ENCODE results near the gene SLC9A3.
A peak's percentile ranks its signal among the peaks of the same experiment; 100 is the strongest.

The SLC9A3 gene

GRCh38 chr5:435961-436640 lies 88.1 kb downstream of the SLC9A3 start:
- H3K9me3 ChIP-seq (ENCODE audit: control insufficient read depth, insufficient read depth, low read depth, low read length): no peaks in the 10 kb centered on the region
- no peak overlapping the region for H3K4me3 ChIP-seq (ENCODE audit: low read depth, low read length)
- ChIA-PET CTCF (interaction anchor here (2.0 to 2.7 kb wide), 3 partner anchors 10 to 119 kb away, joined by 7 to 22 read pairs (median 15); no protein-coding TSS in a partner anchor), POLR2A (no interaction called here)
- H3K27ac ChIP-seq (ENCODE audit: extremely low read depth, low read depth, low read length): no peak overlapping the region
- H3K36me3 ChIP-seq (ENCODE audit: control insufficient read depth in 2 of 2, insufficient read depth in 1 of 2, low read length in 2 of 2): peaks cover 0 to 20% of the 10 kb centered on the region in 2 experiments; a peak in 2 of 3 replicates
- no peak for TF ChIP-seq ZNF426 (tag by site-specific recombination; IDR thresholded peaks at IDR 0.05)
- TF ChIP-seq OSR2 (tag by site-specific recombination; IDR thresholded peaks at IDR 0.05): no peak
- 0 out of 2 replicates have a peak, but pooled peaks have one; percentile 12 for TF ChIP-seq ZNF768 (tag by site-specific recombination; IDR thresholded peaks at IDR 0.05)
- TF ChIP-seq CTCF (tag by site-specific recombination; IDR thresholded peaks at IDR 0.05): peak; percentile 58
- TF ChIP-seq ZFP69B (tag by site-specific recombination; IDR thresholded peaks at IDR 0.05): 0 out of 2 replicates have a peak, but pooled peaks have one; percentile 30
- peak; percentile 16; the same call in 1 of the 2 replicates for TF ChIP-seq GLIS2 (tag by site-specific recombination; IDR thresholded peaks at IDR 0.05)
- no peaks in the 10 kb centered on the region for H3K4me1 ChIP-seq (ENCODE audit: control insufficient read depth, insufficient read depth, low read length)

GRCh38 chr5:435156-435790 lies 89.0 kb downstream of the SLC9A3 start:
- TF ChIP-seq ZNF18 (tag by site-specific recombination; IDR thresholded peaks at IDR 0.05) (no peak), CTCF (tag by site-specific recombination; IDR thresholded peaks at IDR 0.05) (no peak), ZNF707 (tag by site-specific recombination; IDR thresholded peaks at IDR 0.05) (no peak), ZNF785 (tag by site-specific recombination; IDR thresholded peaks at IDR 0.05) (no peak)

GRCh38 chr5:434443-435146 lies 89.7 kb downstream of the SLC9A3 start:
- Histone ChIP-seq H3K9me3 (ENCODE audit: control insufficient read depth, insufficient read depth, low read depth, low read length) (no peaks in the 10 kb centered on the region), H3K36me3 (ENCODE audit: control insufficient read depth in 2 of 2, insufficient read depth in 1 of 2, low read length in 2 of 2) (peaks cover 0 to 28% of the 10 kb centered on the region in 2 experiments; a peak in 1 of 3 replicates), H3K4me1 (ENCODE audit: control insufficient read depth, insufficient read depth, low read length) (no peaks in the 10 kb centered on the region), H3K4me3 (ENCODE audit: low read depth, low read length) (no peak overlapping the region), H3K27ac (ENCODE audit: extremely low read depth, low read depth, low read length) (no peak overlapping the region)
- peak; percentile 55 for TF ChIP-seq SCRT2 (tag by site-specific recombination; IDR thresholded peaks at IDR 0.05)
- TF ChIP-seq KLF1 (tag by site-specific recombination; IDR thresholded peaks at IDR 0.05): no peak
- no peak for TF ChIP-seq ZNF830 (tag by site-specific recombination; IDR thresholded peaks at IDR 0.05; ENCODE audit: low read depth)
- CTCF ChIA-PET: interaction anchor here (1.1 to 2.1 kb wide), 3 partner anchors 11 to 117 kb away, joined by 3 to 7 read pairs (median 3); no protein-coding TSS in a partner anchor
- POLR2A ChIA-PET: no interaction called here

More at GRCh38 chr5:435156-435790, 89.0 kb downstream of the SLC9A3 start:
- Histone ChIP-seq H3K36me3 (ENCODE audit: control insufficient read depth in 2 of 2, insufficient read depth in 1 of 2, low read length in 2 of 2) (peaks cover 0 to 23% of the 10 kb centered on the region in 2 experiments; a peak in 1 of 3 replicates), H3K27ac (ENCODE audit: extremely low read depth, low read depth, low read length) (no peak overlapping the region), H3K9me3 (ENCODE audit: control insufficient read depth, insufficient read depth, low read depth, low read length) (no peaks in the 10 kb centered on the region), H3K4me3 (ENCODE audit: low read depth, low read length) (no peak overlapping the region), H3K4me1 (ENCODE audit: control insufficient read depth, insufficient read depth, low read length) (no peaks in the 10 kb centered on the region)
- ChIA-PET POLR2A (no interaction called here), CTCF (interaction anchor here (0.6 to 2.1 kb wide), 3 partner anchors 11 to 133 kb away, joined by 3 to 7 read pairs (median 3); no protein-coding TSS in a partner anchor)
